ENCODE data around the gene FOXN3. TPM values are rescaled to one million over a fixed set of nuclear protein-coding genes. Genes with fewer than 3 reads are reported as not detected.
A peak's percentile ranks its signal among the peaks of the same experiment; 100 is the strongest.

FOXN3 gene
- total RNA-seq, 1 donor from 2014 or later = 122 TPM

GRCh38 chr14:89228921-89229639, 188.0 kb downstream of the FOXN3 start:
- H4K20me1 ChIP-seq (ENCODE audit: insufficient read depth, low read length) = peaks cover 51% of the 10 kb centered on the region
- peaks cover 4% of the 10 kb centered on the region for H3K4me1 ChIP-seq (ENCODE audit: insufficient read depth, low read length)
- no peak overlapping the region for H3K4me3 Mint-ChIP-seq (ENCODE audit: unreplicated experiment)
- H3K79me2 ChIP-seq (ENCODE audit: insufficient read depth, low read length) = peaks cover 21% of the 10 kb centered on the region
- DNase-seq (ENCODE audit: low read depth) (no peak), FAIRE-seq (peak; percentile 20)
- H3K4me3 ChIP-seq (ENCODE audit: insufficient read depth, low read depth, low read length) = no peak overlapping the region
- no peaks in the 10 kb centered on the region for H3K9me3 Mint-ChIP-seq (ENCODE audit: unreplicated experiment)
- no peak overlapping the region for H3K27ac Mint-ChIP-seq (ENCODE audit: unreplicated experiment)
- peaks cover 6% of the 10 kb centered on the region for H3K4me1 Mint-ChIP-seq (ENCODE audit: low read depth, unreplicated experiment)
- H3K27ac ChIP-seq (ENCODE audit: low read depth, low read length) = no peak overlapping the region
- H2AFZ ChIP-seq (ENCODE audit: low read depth, low read length) = no peak overlapping the region
- no peaks in the 10 kb centered on the region for H3K27me3 Mint-ChIP-seq (ENCODE audit: low read depth, unreplicated experiment)
- no peaks in the 10 kb centered on the region for H3K27me3 ChIP-seq (ENCODE audit: insufficient read depth, low read length)
- H3K4me2 ChIP-seq (ENCODE audit: low read length) = no peak overlapping the region
- no peak overlapping the region for H3K9ac ChIP-seq (ENCODE audit: low read length)
- no peaks in the 10 kb centered on the region for H3K9me3 ChIP-seq (ENCODE audit: insufficient read depth, low read depth, low read length)
- no peak for TF ChIP-seq CTCF (IDR thresholded peaks at IDR 0.05; ENCODE audit: insufficient read depth, low read depth, low read length)
- TF ChIP-seq EZH2 (IDR thresholded peaks at IDR 0.05; ENCODE audit: insufficient read depth, low read length) = no peak
- no peaks in the 10 kb centered on the region for H3K36me3 ChIP-seq (ENCODE audit: insufficient read depth, low read length)
- peaks cover 11% of the 10 kb centered on the region for H3K36me3 Mint-ChIP-seq (ENCODE audit: low read depth, unreplicated experiment)

- Mint-ChIP-seq H3K36me3 (ENCODE audit: low read depth, unreplicated experiment) (peaks cover 9% of the 10 kb centered on the region), H3K4me1 (ENCODE audit: low read depth, unreplicated experiment) (peaks cover 6% of the 10 kb centered on the region), H3K27me3 (ENCODE audit: low read depth, unreplicated experiment) (no peaks in the 10 kb centered on the region), H3K9me3 (ENCODE audit: unreplicated experiment) (no peaks in the 10 kb centered on the region), H3K27ac (ENCODE audit: unreplicated experiment) (no peak overlapping the region), H3K4me3 (ENCODE audit: unreplicated experiment) (no peak overlapping the region)
- H3K79me2 ChIP-seq (ENCODE audit: insufficient read depth, low read length) = peaks cover 13% of the 10 kb centered on the region
- H3K9ac ChIP-seq (ENCODE audit: low read length) = no peak overlapping the region
- TF ChIP-seq EZH2 (IDR thresholded peaks at IDR 0.05; ENCODE audit: insufficient read depth, low read length) (no peak), CTCF (IDR thresholded peaks at IDR 0.05; ENCODE audit: insufficient read depth, low read depth, low read length) (no peak)
- no peaks in the 10 kb centered on the region for H3K27me3 ChIP-seq (ENCODE audit: insufficient read depth, low read length)
- peaks cover 4% of the 10 kb centered on the region for H3K4me1 ChIP-seq (ENCODE audit: insufficient read depth, low read length)
- no peak overlapping the region for H3K4me3 ChIP-seq (ENCODE audit: insufficient read depth, low read depth, low read length)
- H3K9me3 ChIP-seq (ENCODE audit: insufficient read depth, low read depth, low read length) = no peaks in the 10 kb centered on the region
- no peak overlapping the region for H3K4me2 ChIP-seq (ENCODE audit: low read length)
- DNase-seq (ENCODE audit: low read depth) (peak; percentile 41), FAIRE-seq (no peak)
- H4K20me1 ChIP-seq (ENCODE audit: insufficient read depth, low read length) = peaks cover 40% of the 10 kb centered on the region
- no peaks in the 10 kb centered on the region for H3K36me3 ChIP-seq (ENCODE audit: insufficient read depth, low read length)
- H2AFZ ChIP-seq (ENCODE audit: low read depth, low read length) = no peak overlapping the region
- H3K27ac ChIP-seq (ENCODE audit: low read depth, low read length) = no peak overlapping the region
These were observed 189.6 kb downstream of the FOXN3 start for GRCh38 chr14:89227496-89227836.

GRCh38 chr14:89226801-89227495, 190.1 kb downstream of the FOXN3 start:
- no peaks in the 10 kb centered on the region for H3K36me3 ChIP-seq (ENCODE audit: insufficient read depth, low read length)
- H3K79me2 ChIP-seq (ENCODE audit: insufficient read depth, low read length) = peaks cover 14% of the 10 kb centered on the region
- no peak overlapping the region for H3K9ac ChIP-seq (ENCODE audit: low read length)
- peaks cover 40% of the 10 kb centered on the region for H4K20me1 ChIP-seq (ENCODE audit: insufficient read depth, low read length)
- FAIRE-seq (peak; percentile 9), DNase-seq (ENCODE audit: low read depth) (no peak)
- H3K9me3 ChIP-seq (ENCODE audit: insufficient read depth, low read depth, low read length) = no peaks in the 10 kb centered on the region
- peaks cover 4% of the 10 kb centered on the region for H3K4me1 ChIP-seq (ENCODE audit: insufficient read depth, low read length)
- H3K4me2 ChIP-seq (ENCODE audit: low read length) = no peak overlapping the region
- Mint-ChIP-seq H3K4me3 (ENCODE audit: unreplicated experiment) (no peak overlapping the region), H3K27ac (ENCODE audit: unreplicated experiment) (no peak overlapping the region), H3K36me3 (ENCODE audit: low read depth, unreplicated experiment) (peaks cover 9% of the 10 kb centered on the region), H3K9me3 (ENCODE audit: unreplicated experiment) (no peaks in the 10 kb centered on the region), H3K27me3 (ENCODE audit: low read depth, unreplicated experiment) (no peaks in the 10 kb centered on the region), H3K4me1 (ENCODE audit: low read depth, unreplicated experiment) (peaks cover 6% of the 10 kb centered on the region)
- H3K4me3 ChIP-seq (ENCODE audit: insufficient read depth, low read depth, low read length) = no peak overlapping the region
- no peak for TF ChIP-seq CTCF (IDR thresholded peaks at IDR 0.05; ENCODE audit: insufficient read depth, low read depth, low read length)
- TF ChIP-seq EZH2 (IDR thresholded peaks at IDR 0.05; ENCODE audit: insufficient read depth, low read length) = no peak
- H2AFZ ChIP-seq (ENCODE audit: low read depth, low read length) = no peak overlapping the region
- H3K27ac ChIP-seq (ENCODE audit: low read depth, low read length) = no peak overlapping the region
- no peaks in the 10 kb centered on the region for H3K27me3 ChIP-seq (ENCODE audit: insufficient read depth, low read length)

Data from astrocyte (in vitro differentiated cells and primary cell).